Measurements from ENCODE around the gene A4GNT.
"Not testable (repeated sequence)": the region's sequence is repeated elsewhere in the genome, so short reads cannot be mapped to it uniquely, and the experiment has no call there.

- TF ChIP-seq YY1 (IDR thresholded peaks at IDR 0.05; ENCODE audit: insufficient read depth, insufficient read length); ZNF274 (IDR thresholded peaks at IDR 0.05; ENCODE audit: low read depth, low read length); SUZ12 (IDR thresholded peaks at IDR 0.05; ENCODE audit: extremely low read depth, insufficient read depth, insufficient read length): not testable (repeated sequence)
Observed at GRCh38 chr3:138101351-138101940, 30.7 kb downstream of the A4GNT start.
